DOHH2 (cell line): ENCODE results near the gene BTBD7.
"Not testable (repeated sequence)": the region's sequence is repeated elsewhere in the genome, so short reads cannot be mapped to it uniquely, and the experiment has no call there.

Experiments
- H3F3A ChIP-seq: fragments of 200-600 bp; sonication (generic), shearing (Covaris generic); 2 replicates; pipeline ENCODE4 v1.6.0; 2016; ENCODE audit warnings: antibody characterized with exemption, mild to moderate bottlenecking; ENCODE audit not compliant: control insufficient read depth, insufficient read depth
- H3K27ac ChIP-seq: fragments of 200-600 bp; sonication (generic); 2 replicates; pipeline ENCODE4 v1.5.1; 2014; ENCODE audit warnings: low read depth, mild to moderate bottlenecking, low read length, moderate library complexity
- H3K27me3 ChIP-seq: fragments of 200-600 bp; sonication (generic); 2 replicates; pipeline ENCODE4 v1.6.1; 2014; ENCODE audit warnings: mild to moderate bottlenecking, low read length, mixed read lengths; ENCODE audit not compliant: control insufficient read depth
- H3K36me3 ChIP-seq: fragments of 200-600 bp; sonication (generic); 2 replicates; pipeline ENCODE4 v1.6.1; 2014; ENCODE audit warnings: mild to moderate bottlenecking, low read length, moderate library complexity, mixed read lengths; ENCODE audit not compliant: control insufficient read depth
- H3K4me1 ChIP-seq: fragments of 200-600 bp; sonication (generic); 2 replicates; pipeline ENCODE4 v1.6.1; 2014; ENCODE audit warnings: mild to moderate bottlenecking, low read length, mixed read lengths; ENCODE audit not compliant: control insufficient read depth
- H3K4me2 ChIP-seq: fragments of 200-600 bp; sonication (generic); 2 replicates; pipeline ENCODE4 v1.6.0; 2014; ENCODE audit warnings: mild to moderate bottlenecking, low read length, moderate library complexity
- H3K4me3 ChIP-seq: fragments of 200-600 bp; sonication (generic); 2 replicates; pipeline ENCODE4 v1.5.1; 2014; ENCODE audit warnings: mild to moderate bottlenecking, low read length, mixed read lengths
- H3K79me2 ChIP-seq: fragments of 200-600 bp; sonication (generic); 2 replicates; pipeline ENCODE4 v1.6.1; 2014; ENCODE audit warnings: mild to moderate bottlenecking, low read length, mixed read lengths; ENCODE audit not compliant: control insufficient read depth
- H3K9me2 ChIP-seq: fragments of 200-600 bp; sonication (generic); replicated peaks from 2 replicates; pipeline ENCODE4 v1.6.1; 2014; ENCODE audit warnings: mild to moderate bottlenecking, low read length, mixed read lengths; ENCODE audit not compliant: control insufficient read depth
- H3K9me3 ChIP-seq: fragments of 200-600 bp; sonication (generic); 2 replicates; pipeline ENCODE4 v1.6.1; 2014; ENCODE audit warnings: antibody characterized with exemption, low read length, mixed read lengths; ENCODE audit not compliant: control insufficient read depth, insufficient read depth
- H4K20me1 ChIP-seq: fragments of 200-600 bp; sonication (generic); 2 replicates; pipeline ENCODE4 v1.6.0; 2014; ENCODE audit warnings: low read depth, mild to moderate bottlenecking, antibody characterized with exemption, low read length, moderate library complexity; ENCODE audit not compliant: control insufficient read depth, insufficient read depth
- CTCF ChIP-seq: fragments of 200-600 bp; sonication (generic); IDR thresholded peaks from one replicate; pipeline ENCODE4 v1.5.1; 2014; ENCODE audit warnings: antibody characterized with exemption, mild to moderate bottlenecking, low read depth, low read length; ENCODE audit not compliant: poor library complexity, severe bottlenecking
- EZH2phosphoT487 ChIP-seq: fragments of 200-600 bp; sonication (generic); IDR thresholded peaks from 2 replicates; pipeline ENCODE4 v1.6.1; 2017; ENCODE audit warnings: borderline replicate concordance, mild to moderate bottlenecking, antibody characterized with exemption, low read length, moderate library complexity, mixed read lengths

BTBD7 gene

GRCh38 chr14:93375673-93376156 lies 42.9 kb upstream of the BTBD7 start:
- Histone ChIP-seq H3K79me2 (no peaks in the 10 kb centered on the region), H3K36me3 (no peaks in the 10 kb centered on the region), H3F3A (0 out of 2 replicates have a peak, but pooled peaks cover 2% of the 10 kb centered on the region), H3K4me2 (peak overlapping the region; percentile 48), H3K9me2 (no peaks in the 10 kb centered on the region), H3K27me3 (no peaks in the 10 kb centered on the region), H3K9me3 (no peaks in the 10 kb centered on the region), H3K4me3 (peak overlapping the region; percentile 20), H3K27ac (peak overlapping the region; percentile 2; the same call in 1 of the 2 replicates), H4K20me1 (no peaks in the 10 kb centered on the region), H3K4me1 (peaks cover 23% of the 10 kb centered on the region)
- TF ChIP-seq CTCF (no peak), EZH2phosphoT487 (no peak)

- Histone ChIP-seq H3K27me3 (no peaks in the 10 kb centered on the region), H3K4me1 (peaks cover 27% of the 10 kb centered on the region), H3K4me2 (peak overlapping the region; percentile 49), H3K27ac (no peak overlapping the region), H3K79me2 (no peaks in the 10 kb centered on the region), H3F3A (0 out of 2 replicates have a peak, but pooled peaks cover 2% of the 10 kb centered on the region), H3K9me3 (no peaks in the 10 kb centered on the region), H3K9me2 (no peaks in the 10 kb centered on the region), H3K4me3 (peak overlapping the region; percentile 26; the same call in 1 of the 2 replicates), H3K36me3 (no peaks in the 10 kb centered on the region), H4K20me1 (no peaks in the 10 kb centered on the region)
- TF ChIP-seq CTCF (no peak), EZH2phosphoT487 (no peak)
These were observed 37.0 kb upstream of the BTBD7 start for GRCh38 chr14:93369713-93370266.

GRCh38 chr14:93368996-93369712 lies 36.3 kb upstream of the BTBD7 start:
- H3K4me2 ChIP-seq, result peak overlapping the region; percentile 49
- H3K27ac ChIP-seq, result no peak overlapping the region
- no peak for TF ChIP-seq EZH2phosphoT487
- no peak for TF ChIP-seq CTCF

GRCh38 chr14:93354873-93355272 lies 22.0 kb upstream of the BTBD7 start:
- H3K9me3 ChIP-seq, H3K27ac ChIP-seq, H3K36me3 ChIP-seq, H3K4me2 ChIP-seq, H3K4me3 ChIP-seq, H3K79me2 ChIP-seq, H3K4me1 ChIP-seq, H3K9me2 ChIP-seq, H4K20me1 ChIP-seq, H3K27me3 ChIP-seq, H3F3A ChIP-seq: not testable (repeated sequence)

More at GRCh38 chr14:93368996-93369712, 36.3 kb upstream of the BTBD7 start:
- H3K9me3 ChIP-seq, result no peaks in the 10 kb centered on the region
- H4K20me1 ChIP-seq, result no peaks in the 10 kb centered on the region
- H3K27me3 ChIP-seq, result no peaks in the 10 kb centered on the region
- H3K79me2 ChIP-seq, result no peaks in the 10 kb centered on the region
- peaks cover 27% of the 10 kb centered on the region for H3K4me1 ChIP-seq
- 0 out of 2 replicates have a peak, but pooled peaks cover 2% of the 10 kb centered on the region for H3F3A ChIP-seq
- H3K36me3 ChIP-seq, result no peaks in the 10 kb centered on the region
- H3K4me3 ChIP-seq, result peak overlapping the region; percentile 26; the same call in 1 of the 2 replicates
- no peaks in the 10 kb centered on the region for H3K9me2 ChIP-seq
